Body of pancreas (tissue), 4 donors: ENCODE measurements around the gene TNS2.

Experiments
- POLR2A ChIP-seq, 3 donors: fragments of 450-650 bp; IDR thresholded peaks; one replicate each; pipeline ENCODE4 v1.6.1; 2016; ENCODE audit warnings: antibody characterized with exemption in 3 of 3, mild to moderate bottlenecking in 2 of 3
- TF ChIP-seq, protein P1 (sequence below), 7 experiments: fragments of 450-650 bp in 4 of 7; fragments of 200-600 bp in 3 of 7; sonication (generic) in 3 of 7; IDR thresholded peaks; one replicate each; pipeline ENCODE4 v1.5.1; 2016 to 2019; ENCODE audit warnings: antibody characterized with exemption in 7 of 7

DNA sequence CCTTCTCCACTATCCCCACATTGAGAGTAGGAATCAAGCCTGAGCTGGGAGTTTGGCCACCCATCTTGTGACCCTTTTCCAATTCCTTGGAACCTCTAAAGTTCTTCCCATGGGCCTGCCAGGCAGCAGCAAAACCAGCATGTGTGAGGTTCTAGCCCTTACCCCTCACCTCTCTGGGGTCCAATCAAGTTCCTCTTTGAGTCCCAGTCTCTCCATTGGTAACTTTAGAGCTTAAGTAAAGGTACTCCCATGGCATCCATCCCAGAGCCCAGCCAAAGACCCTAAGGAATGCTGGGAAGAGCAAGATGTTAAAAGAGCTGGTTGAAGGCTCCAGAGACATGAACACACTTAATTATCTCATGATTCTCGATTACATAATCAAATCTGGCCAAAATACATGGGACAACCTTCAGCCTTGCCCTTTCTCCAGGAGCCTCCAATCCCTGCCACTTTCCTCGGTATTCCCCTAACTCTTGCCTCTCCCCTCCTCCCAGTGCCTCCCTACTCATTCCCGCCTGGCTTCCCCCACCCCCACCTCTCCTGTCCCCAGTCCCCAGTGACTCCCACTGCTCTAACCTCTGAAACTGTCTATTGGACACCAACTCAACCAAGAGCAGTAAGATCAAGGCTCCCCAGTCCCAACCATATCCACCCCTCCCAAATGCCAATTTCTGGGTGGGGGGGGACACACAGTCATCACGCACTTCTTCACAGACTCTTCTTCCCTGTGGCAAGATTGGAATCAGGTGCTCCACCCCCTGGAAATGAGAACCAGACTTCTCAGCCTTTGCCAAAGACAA, 4.8 kb upstream of the TNS2 start:
- TF ChIP-seq POLR2A (IDR thresholded peaks at IDR 0.05): no peak
- TF ChIP-seq, protein P1, sequence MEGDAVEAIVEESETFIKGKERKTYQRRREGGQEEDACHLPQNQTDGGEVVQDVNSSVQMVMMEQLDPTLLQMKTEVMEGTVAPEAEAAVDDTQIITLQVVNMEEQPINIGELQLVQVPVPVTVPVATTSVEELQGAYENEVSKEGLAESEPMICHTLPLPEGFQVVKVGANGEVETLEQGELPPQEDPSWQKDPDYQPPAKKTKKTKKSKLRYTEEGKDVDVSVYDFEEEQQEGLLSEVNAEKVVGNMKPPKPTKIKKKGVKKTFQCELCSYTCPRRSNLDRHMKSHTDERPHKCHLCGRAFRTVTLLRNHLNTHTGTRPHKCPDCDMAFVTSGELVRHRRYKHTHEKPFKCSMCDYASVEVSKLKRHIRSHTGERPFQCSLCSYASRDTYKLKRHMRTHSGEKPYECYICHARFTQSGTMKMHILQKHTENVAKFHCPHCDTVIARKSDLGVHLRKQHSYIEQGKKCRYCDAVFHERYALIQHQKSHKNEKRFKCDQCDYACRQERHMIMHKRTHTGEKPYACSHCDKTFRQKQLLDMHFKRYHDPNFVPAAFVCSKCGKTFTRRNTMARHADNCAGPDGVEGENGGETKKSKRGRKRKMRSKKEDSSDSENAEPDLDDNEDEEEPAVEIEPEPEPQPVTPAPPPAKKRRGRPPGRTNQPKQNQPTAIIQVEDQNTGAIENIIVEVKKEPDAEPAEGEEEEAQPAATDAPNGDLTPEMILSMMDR (IDR thresholded peaks at IDR 0.05): no peak
